Measurements from ENCODE around the gene UBE2J2. TPM values are rescaled to one million over a fixed set of nuclear protein-coding genes. Genes with fewer than 3 reads are reported as not detected.

The UBE2J2 gene
- total and polyA plus RNA-seq, 4 donors, result 36.0 to 57.4 (median 47.1) TPM

GRCh38 chr1:1221887-1222574 lies 51.6 kb downstream of the UBE2J2 start:
- H3K27ac ChIP-seq (ENCODE audit: low read depth in 1 of 2, low read length in 1 of 2), result no peak overlapping the region
- WGBS, 2 donors, result 89 to 94% methylated on average over 30 of the region's 30 CpGs
- peaks cover 0 to 2% (median 0%) of the 10 kb centered on the region in 4 donors for H3K9me3 ChIP-seq (ENCODE audit: control insufficient read depth in 4 of 4, insufficient read depth in 3 of 4, low read length in 3 of 4)
- H3K27me3 ChIP-seq (ENCODE audit: control insufficient read depth in 3 of 3, insufficient read depth in 3 of 3, low read length in 2 of 3), result no peaks in the 10 kb centered on the region
- no peaks in the 10 kb centered on the region for H3K4me1 ChIP-seq (ENCODE audit: control insufficient read depth in 5 of 5, insufficient read depth in 5 of 5, low read length in 5 of 5)
- TF ChIP-seq CTCF (IDR thresholded peaks at IDR 0.05; ENCODE audit: control extremely low read depth, extremely low read depth), result no peak
- no peak for DNase-seq
- peaks cover 11 to 84% (median 21%) of the 10 kb centered on the region in 4 donors for H3K36me3 ChIP-seq (ENCODE audit: control insufficient read depth in 4 of 4, insufficient read depth in 4 of 4, low read length in 4 of 4)
- no peak overlapping the region for H3K4me3 ChIP-seq
- ATAC-seq (ENCODE audit: insufficient read depth, low FRiP score), result no peak
- H3K9ac ChIP-seq (ENCODE audit: insufficient read depth in 1 of 2, low read length in 2 of 2), result no peak overlapping the region

- Histone ChIP-seq H3K9ac (ENCODE audit: insufficient read depth in 1 of 2, low read length in 2 of 2) (no peak overlapping the region), H3K36me3 (ENCODE audit: control insufficient read depth in 4 of 4, insufficient read depth in 4 of 4, low read length in 4 of 4) (peaks cover 11 to 80% (median 22%) of the 10 kb centered on the region in 4 donors), H3K27me3 (ENCODE audit: control insufficient read depth in 3 of 3, insufficient read depth in 3 of 3, low read length in 2 of 3) (no peaks in the 10 kb centered on the region), H3K9me3 (ENCODE audit: control insufficient read depth in 4 of 4, insufficient read depth in 3 of 4, low read length in 3 of 4) (peaks cover 0 to 2% (median 0%) of the 10 kb centered on the region in 4 donors), H3K4me3 (no peak overlapping the region), H3K4me1 (ENCODE audit: control insufficient read depth in 5 of 5, insufficient read depth in 5 of 5, low read length in 5 of 5) (peaks cover 0 to 3% (median 0%) of the 10 kb centered on the region in 5 donors), H3K27ac (ENCODE audit: low read depth in 1 of 2, low read length in 1 of 2) (no peak overlapping the region)
- no peak for DNase-seq
- WGBS, 2 donors, result 92 to 93% methylated on average over 24 of the region's 24 CpGs
- no peak for ATAC-seq (ENCODE audit: insufficient read depth, low FRiP score)
- TF ChIP-seq CTCF (IDR thresholded peaks at IDR 0.05; ENCODE audit: control extremely low read depth, extremely low read depth), result no peak
Measured at GRCh38 chr1:1220197-1220596, 53.5 kb downstream of the UBE2J2 start.

- Histone ChIP-seq H3K4me3 (no peak overlapping the region), H3K9me3 (ENCODE audit: control insufficient read depth in 4 of 4, insufficient read depth in 3 of 4, low read length in 3 of 4) (peaks cover 0 to 2% (median 0%) of the 10 kb centered on the region in 4 donors), H3K36me3 (ENCODE audit: control insufficient read depth in 4 of 4, insufficient read depth in 4 of 4, low read length in 4 of 4) (peaks cover 11 to 78% (median 22%) of the 10 kb centered on the region in 4 donors), H3K9ac (ENCODE audit: insufficient read depth in 1 of 2, low read length in 2 of 2) (no peak overlapping the region), H3K27me3 (ENCODE audit: control insufficient read depth in 3 of 3, insufficient read depth in 3 of 3, low read length in 2 of 3) (no peaks in the 10 kb centered on the region), H3K4me1 (ENCODE audit: control insufficient read depth in 5 of 5, insufficient read depth in 5 of 5, low read length in 5 of 5) (peaks cover 0 to 11% (median 0%) of the 10 kb centered on the region in 5 donors), H3K27ac (ENCODE audit: low read depth in 1 of 2, low read length in 1 of 2) (no peak overlapping the region)
- TF ChIP-seq CTCF (IDR thresholded peaks at IDR 0.05; ENCODE audit: control extremely low read depth, extremely low read depth), result no peak
- DNase-seq (no peak), ATAC-seq (ENCODE audit: insufficient read depth, low FRiP score) (no peak)
- 93 to 98% methylated on average over 20 of the region's 20 CpGs for WGBS, 2 donors
Measured at GRCh38 chr1:1219341-1219740, 54.3 kb downstream of the UBE2J2 start.
